Activated CD4-positive, alpha-beta T cell treated with anti-CD3 and anti-CD28 coated beads, Interleukin-2, amount 50 U/mL, for 24 hours (primary cell): ENCODE measurements around the gene ZNF536.
"Not testable (repeated sequence)": the region's sequence is repeated elsewhere in the genome, so short reads cannot be mapped to it uniquely, and the experiment has no call there.

Experiments used
- DNase-seq, 2 donors: peaks; one replicate each; pipeline ENCODE4 v3.0.0-alpha.2; 2020; ENCODE audit warnings: low read depth in 1 of 2, low spot score in 1 of 2

ZNF536 gene

GRCh38 chr19:30386551-30387143 is 14.5 kb downstream of the ZNF536 start:
- DNase-seq, result no peak

GRCh38 chr19:30387311-30388115 is 15.3 kb downstream of the ZNF536 start:
- DNase-seq, result no peak

DNA sequence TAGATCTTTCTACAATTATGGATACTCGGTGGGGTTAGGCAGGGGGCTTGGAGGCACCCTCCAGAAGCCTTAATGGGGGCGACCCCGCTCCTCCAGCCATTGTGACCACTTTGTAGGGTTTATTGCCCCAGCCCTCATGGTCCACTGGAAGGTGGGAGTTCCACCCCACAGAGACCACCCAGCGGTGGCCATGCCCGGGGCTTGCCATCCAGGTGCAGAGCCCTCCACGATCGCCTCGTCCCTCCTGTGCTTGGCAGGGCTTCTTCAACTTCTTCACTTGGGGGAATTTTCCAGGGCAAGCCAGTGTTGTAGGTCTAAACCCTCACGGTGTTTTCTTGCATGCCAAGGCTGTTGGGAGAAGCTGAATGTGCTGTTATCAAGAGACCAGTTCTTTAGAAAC is 16.1 kb downstream of the ZNF536 start:
- no peak for DNase-seq

DNA sequence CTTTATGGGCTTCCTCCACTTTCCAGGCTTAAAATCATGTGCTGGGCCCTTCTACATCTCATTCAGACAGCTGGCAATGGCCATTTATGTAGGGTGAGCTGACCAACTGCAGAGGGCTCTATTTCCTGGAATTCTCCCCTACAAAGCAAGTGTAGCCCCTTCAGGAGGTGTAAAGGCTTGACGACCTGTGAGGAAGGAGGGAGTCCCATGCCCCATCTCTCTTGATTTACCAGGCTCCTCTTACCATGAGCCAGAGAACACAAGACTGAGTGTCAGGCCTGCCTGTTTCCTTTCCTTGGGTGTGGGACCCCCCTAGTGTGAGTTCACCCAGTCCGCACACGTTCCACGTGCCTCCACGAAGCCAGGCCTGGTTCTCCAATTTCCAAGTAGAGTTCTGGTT is 16.6 kb downstream of the ZNF536 start:
- no peak for DNase-seq

- DNase-seq, result no peak
Measured at GRCh38 chr19:30390356-30390988, 18.3 kb downstream of the ZNF536 start.

- DNase-seq, result no peak
Measured at GRCh38 chr19:30391052-30391451, 18.9 kb downstream of the ZNF536 start.

DNA sequence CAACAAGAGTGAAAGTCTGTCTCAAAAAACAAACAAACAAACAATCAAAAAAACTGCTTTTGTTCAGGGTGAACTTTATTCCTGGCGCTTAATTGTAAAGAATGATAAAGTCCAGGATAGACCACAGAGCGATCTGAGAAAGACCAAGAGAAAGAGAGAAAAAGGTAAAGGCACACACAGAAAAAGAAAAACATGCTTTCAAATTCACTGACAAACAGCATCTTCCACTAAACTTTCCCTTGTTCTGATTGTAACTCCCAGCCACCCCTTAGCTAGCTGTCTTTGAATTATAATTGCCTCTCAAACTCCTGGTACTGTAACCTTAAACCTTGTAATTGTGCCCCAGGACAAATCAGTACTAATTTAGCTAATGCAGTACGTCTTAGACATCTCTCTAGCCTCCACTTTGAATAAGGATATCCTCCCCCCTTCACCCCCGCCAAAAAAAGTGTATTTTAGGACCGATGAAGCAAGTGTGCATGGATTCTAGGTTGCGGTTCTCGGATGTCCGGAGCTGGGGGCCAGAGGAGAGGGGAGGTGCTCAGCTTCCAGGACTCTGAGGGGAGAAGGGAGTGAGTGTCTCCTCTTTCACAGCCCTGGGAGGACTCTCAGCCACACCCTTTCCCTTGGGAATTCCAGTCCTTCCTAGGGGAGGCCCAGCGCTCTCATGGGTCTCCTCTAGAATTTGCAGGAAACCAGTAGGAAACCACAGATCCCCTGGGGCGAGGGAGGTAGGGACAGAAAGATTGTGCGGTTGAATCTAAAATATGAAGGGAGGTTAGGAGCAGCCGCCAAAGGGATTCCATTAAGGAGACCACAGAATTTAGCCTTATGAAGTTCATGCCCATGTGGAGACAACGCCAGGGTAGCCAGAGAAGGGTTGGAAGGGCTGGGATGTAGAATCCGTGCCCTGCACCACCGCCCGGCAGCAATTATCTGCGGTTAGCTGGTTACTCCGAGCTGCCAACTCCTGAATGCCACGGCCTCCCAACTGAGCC is 19.7 kb downstream of the ZNF536 start:
- DNase-seq, result no peak

DNA sequence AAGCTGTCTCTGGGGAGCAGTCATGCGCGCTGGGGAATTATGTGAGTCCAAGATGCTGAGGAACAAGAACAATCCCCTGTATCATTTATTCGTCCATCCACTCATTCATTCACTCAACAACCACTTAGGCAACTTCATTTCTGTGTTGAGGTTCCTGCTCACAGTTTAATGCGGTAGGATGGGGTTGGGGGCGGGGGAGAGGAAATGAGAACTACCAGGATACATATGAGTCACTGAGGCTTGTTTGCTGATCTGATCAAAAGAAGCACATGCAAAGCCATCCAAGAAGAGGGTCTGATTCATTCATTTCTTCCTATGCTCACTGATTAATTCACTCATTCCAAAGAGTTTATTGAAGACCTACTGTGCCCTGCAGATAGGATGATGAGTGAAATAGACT is 20.9 kb downstream of the ZNF536 start:
- no peak for DNase-seq

GRCh38 chr19:30393729-30394480 is 21.7 kb downstream of the ZNF536 start:
- no peak for DNase-seq

DNA sequence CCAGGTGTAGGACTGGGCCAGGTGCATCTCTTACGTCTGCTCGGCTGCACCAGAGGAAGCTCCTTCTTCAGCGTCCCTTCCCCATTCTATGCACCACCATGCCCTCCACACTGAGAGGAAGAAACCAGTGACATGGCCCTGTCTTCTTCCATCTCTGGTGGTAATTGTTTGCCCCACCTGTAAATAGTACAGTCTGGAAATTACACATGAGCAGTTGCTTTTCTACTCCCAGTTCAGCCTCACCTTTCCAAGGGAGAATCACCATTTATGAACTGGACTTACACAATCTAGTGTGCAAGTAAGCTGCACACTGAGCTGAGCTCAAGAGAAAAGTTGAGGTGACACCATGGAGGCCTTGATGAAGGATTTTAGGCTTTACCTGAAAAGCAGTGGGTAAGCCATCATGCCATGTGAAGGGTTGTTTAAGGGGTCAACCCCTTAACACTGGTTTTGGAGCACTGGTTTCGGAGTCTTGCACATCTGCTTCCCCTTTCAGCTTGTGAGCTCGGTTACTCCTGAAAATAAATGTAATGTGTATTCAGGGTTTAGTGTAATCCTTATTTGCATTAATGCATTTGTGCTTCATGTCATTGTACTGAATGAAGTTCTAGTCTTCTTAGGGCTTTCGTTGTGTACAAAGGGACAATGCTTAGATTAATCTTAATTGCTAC is 22.4 kb downstream of the ZNF536 start:
- DNase-seq, result no peak

DNA sequence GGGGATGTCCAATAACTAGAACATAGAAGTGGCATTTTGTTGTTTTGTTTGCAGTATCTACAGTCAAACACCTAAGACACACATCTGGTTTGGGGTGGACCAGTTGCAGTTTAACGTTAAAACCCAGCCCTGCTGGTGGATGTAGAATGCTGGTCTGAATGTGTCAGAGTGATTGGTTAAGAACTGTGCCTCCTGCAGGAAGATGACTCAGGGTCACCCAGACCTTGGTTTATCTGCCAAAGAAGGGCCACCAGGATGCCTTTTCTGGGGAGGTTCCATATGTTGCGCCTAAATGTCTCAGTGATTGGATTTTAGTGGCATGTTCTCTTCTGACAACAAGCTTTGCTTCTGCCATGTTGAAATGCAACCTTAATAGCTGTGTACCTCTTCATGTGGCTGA is 23.1 kb downstream of the ZNF536 start:
- no peak for DNase-seq

- not testable (repeated sequence) for DNase-seq
Measured at GRCh38 chr19:30398539-30398938, 26.4 kb downstream of the ZNF536 start.

DNA sequence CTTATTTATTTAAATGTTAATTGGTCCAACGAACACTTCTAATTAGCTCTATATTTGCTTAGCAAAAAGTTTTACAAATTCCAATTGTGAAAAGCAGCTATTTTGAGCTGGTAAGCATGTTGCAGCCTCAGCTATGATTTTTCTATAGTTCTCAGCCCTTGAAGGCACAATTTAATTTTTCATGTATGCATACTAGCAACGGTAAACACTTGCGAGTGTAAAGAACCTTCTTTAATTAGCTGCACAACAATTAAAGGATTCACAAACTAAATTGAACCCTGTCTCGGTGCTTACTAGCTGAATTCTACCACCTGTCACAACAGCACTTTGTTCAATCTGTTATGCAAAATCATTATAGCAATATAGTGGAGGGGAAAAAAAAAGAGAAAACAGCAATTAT is 29.8 kb downstream of the ZNF536 start:
- no peak for DNase-seq

GRCh38 chr19:30402436-30403202 is 30.4 kb downstream of the ZNF536 start:
- DNase-seq, result no peak

DNA sequence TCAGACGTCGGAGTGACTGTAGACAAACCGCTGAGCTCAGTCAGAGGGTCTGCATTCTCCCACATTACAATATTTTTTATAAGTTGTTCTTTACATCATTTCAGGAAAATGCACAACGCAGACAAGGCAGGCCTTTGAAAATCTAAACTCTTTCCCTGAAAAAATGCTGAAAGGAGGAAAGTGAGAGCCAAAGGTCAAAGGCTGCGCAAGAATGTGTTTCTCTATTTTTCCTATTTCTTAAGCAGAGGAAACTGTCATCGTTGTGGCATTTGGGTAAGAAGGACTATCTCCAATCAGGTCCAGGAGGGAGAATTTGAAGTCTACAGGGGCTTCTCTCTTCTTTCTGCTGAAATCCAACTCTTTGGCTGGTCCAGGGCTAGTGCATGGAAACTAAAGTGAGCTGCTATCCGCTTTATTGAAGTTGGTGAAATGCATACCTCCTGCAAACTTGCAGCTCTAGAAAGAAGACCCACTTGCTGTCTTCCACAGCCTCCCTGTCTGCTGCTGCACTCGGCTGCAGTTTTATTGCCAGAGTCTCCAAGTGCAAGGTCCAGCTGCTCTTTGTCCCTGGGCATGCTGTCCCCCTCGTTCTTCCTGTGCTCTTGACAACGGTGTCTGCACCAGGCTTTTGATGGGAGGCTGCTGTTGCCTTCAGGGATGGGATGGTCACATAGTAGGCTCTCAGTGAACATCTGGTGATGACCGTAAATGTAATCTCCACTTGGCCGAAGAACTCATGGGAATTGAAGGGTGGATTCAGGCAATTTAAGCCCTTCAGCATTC is 31.2 kb downstream of the ZNF536 start:
- DNase-seq, result no peak

- DNase-seq, result no peak
Measured at GRCh38 chr19:30406220-30407067, 34.3 kb downstream of the ZNF536 start.

DNA sequence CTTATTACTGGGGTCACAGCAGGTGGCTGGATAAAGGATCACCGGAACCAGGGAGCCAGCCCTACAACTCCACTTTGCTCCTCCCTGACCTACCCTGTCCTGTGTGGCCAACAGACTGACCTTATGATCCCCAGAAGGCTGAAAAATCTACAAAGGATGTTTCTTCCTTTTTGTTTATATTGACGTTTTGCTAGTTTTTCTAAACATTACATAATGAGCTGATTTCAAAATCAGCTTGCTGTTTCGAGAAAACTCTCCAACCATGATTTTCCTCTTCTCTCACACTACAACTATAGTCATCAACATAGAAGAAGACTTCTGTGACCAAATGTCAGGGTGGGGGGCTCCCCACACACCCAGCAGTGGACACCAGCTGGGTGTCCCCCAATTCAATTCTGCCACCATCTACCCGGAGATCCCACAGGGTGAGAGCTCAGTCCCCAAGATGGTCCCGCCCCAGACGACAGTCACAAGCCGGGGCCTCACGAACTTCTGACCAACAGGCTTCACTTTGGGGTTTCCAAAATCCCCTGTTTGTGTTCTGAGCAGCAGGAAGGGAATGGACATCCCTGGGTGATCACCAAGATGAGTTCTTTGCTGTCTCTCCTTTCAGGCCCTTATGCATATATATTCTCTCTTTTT is 35.0 kb downstream of the ZNF536 start:
- no peak for DNase-seq
